Activated T-helper 1 cell treated with anti-CD3 and anti-CD28 coated beads, Interleukin-12 subunit alpha, Interleukin-12 subunit beta, Interleukin-2, Interleukin-4 antibody, amounts not matched to agents 30 ng/mL and 10 ng/mL and 1 ng/mL, durations not matched to agents 14 hours and 24 hours and 36 hours (primary cell): ENCODE results near the gene RFX2. TPM values are rescaled to one million over a fixed set of nuclear protein-coding genes. Genes with fewer than 3 reads are reported as not detected.

Experiments
- DNase-seq: peaks from one replicate; pipeline ENCODE4 v3.0.0; 2021; ENCODE audit warnings: low spot score
- H3K27ac Mint-ChIP-seq: one replicate; pipeline ENCODE4 v1.8.0; 2021; ENCODE audit warnings: mild to moderate bottlenecking, mixed read lengths
- H3K27me3 Mint-ChIP-seq: one replicate; pipeline ENCODE4 v1.8.0; 2022; ENCODE audit warnings: mild to moderate bottlenecking, moderate library complexity, mixed read lengths; ENCODE audit not compliant: insufficient read depth
- H3K36me3 Mint-ChIP-seq: one replicate; pipeline ENCODE4 v1.8.0; 2021; ENCODE audit warnings: low read depth, mixed read lengths
- H3K4me1 Mint-ChIP-seq: one replicate; pipeline ENCODE4 v1.8.0; 2021; ENCODE audit warnings: low read depth, mixed read lengths
- H3K4me3 Mint-ChIP-seq: one replicate; pipeline ENCODE4 v1.8.0; 2021; ENCODE audit warnings: mild to moderate bottlenecking, moderate library complexity, mixed read lengths
- H3K9me3 Mint-ChIP-seq: one replicate; pipeline ENCODE4 v1.8.0; 2021; ENCODE audit warnings: mixed read lengths
- intact Hi-C: fragments of 100-400 bp; cut with micrococcal nuclease; formaldehyde crosslinking; loops from one replicate; pipeline ENCODE4 v1.15.1; 2024
- total RNA-seq: library from RNA; stranded (reverse); gene quantifications from 2 replicates; pipeline ENCODE4 v1.2.3, GENCODE V29; 2022

The RFX2 gene
- total RNA-seq, 1 donor from 2014 or later: 9.2 TPM

DNA sequence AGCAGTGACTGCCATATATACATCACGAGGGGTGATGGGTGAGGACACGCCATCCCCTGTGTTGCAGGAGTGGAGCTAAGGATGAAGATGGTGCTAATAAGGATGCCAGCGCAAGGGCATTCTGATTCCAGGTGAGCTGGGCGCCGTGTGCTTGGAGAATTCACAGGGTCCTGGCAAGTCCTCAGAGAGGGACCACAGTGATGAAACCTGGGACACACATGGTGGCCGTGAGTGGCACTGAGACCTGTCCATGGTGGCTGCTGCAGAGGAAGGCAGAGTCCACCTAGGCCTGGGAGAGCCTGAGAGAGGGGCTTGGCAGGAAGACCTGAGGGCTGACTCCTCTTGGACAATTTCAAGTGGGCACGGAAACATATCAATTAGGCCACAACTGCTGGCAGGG is 65.2 kb downstream of the RFX2 start:
- Mint-ChIP-seq H3K4me1 (peaks cover 7% of the 10 kb centered on the region), H3K36me3 (no peaks in the 10 kb centered on the region), H3K4me3 (no peak overlapping the region), H3K9me3 (no peaks in the 10 kb centered on the region), H3K27me3 (peaks cover 2% of the 10 kb centered on the region), H3K27ac (no peak overlapping the region)
- intact Hi-C loops: no loop called here
- DNase-seq: no peak

DNA sequence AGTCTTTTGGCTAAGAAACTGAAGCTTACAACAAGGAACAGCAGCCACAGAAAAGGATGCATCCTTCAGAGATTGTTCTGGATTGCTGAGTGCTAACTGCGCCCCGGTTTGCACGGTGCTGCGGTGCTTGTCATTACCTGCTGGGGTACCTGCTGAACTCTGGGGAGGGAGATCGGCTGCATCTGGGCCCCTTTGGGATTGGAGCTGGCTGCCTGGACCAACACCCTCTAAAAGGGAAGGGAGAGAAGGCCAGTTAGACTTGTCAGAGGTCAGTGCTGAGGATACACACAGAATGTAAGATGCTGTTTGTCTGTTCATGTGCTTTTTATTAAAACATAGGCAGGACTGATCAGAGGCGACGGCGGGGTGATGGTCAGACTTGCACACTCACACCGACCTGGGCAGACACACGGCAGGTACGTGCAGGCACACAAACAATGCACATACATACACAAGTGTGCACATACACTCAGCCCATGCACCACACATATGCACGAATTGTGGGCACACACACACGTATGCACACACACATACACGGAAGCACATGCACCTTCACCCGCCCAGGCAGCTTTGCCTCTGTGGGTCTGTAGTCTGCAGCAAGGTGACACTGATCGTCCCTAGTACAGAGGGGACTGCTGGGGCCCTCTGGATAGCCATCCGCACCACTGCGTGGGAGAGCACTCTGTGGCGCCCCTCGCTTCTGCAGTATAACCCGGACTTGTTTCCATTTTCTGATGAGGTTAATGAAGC is 66.1 kb downstream of the RFX2 start:
- intact Hi-C loops: no loop called here
- no peak overlapping the region for H3K27ac Mint-ChIP-seq
- H3K4me1 Mint-ChIP-seq: peaks cover 11% of the 10 kb centered on the region
- no peaks in the 10 kb centered on the region for H3K9me3 Mint-ChIP-seq
- H3K27me3 Mint-ChIP-seq: peaks cover 2% of the 10 kb centered on the region
- H3K36me3 Mint-ChIP-seq: peaks cover 1% of the 10 kb centered on the region
- H3K4me3 Mint-ChIP-seq: no peak overlapping the region
- no peak for DNase-seq

DNA sequence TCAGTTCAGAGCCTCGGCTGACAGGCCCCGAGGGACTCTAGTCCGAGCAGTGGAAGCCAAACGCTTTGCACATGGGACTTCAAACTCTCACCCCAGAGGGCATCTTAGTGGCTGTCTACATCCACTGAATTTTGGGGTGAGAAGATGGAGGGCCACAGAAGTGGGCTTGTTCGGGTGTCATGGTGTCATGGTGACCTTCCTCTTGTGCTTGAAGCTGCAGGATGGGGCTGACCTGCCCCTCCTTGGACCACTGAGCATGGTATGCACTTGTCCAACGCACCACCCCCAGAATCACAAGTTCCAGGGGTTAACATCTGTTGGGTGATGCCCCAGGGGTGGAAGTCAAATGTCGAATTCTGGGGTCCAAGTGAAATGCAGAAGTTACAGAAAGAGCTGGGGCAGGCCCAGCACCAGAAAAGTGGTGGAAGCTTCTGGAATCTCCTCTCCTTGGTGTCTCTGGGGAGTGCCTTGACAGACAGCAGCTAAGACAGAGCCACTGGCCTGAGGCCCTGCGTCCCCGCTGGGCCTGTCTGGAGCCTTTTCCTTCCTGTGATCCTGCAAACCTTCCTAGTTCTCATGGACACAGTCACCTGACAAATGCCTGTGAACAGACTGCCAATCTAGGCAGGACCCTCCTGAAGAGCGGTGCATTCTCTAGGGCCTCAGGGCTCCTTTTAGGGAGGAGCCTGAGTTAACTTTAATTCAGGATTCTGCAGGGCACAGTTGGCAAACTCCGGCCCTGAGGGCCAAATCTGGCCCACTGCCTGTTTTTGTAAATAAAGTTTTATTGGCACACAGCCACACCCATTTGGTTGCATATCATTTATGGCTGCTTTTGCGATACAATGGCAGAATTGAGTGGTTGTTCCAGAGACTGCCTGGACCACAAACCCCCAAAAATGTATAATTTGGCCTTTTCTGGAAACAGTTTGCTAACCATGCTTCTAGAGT is 67.2 kb downstream of the RFX2 start:
- Mint-ChIP-seq H3K4me1 (peaks cover 14% of the 10 kb centered on the region), H3K4me3 (no peak overlapping the region), H3K27me3 (peaks cover 2% of the 10 kb centered on the region), H3K36me3 (peaks cover 7% of the 10 kb centered on the region), H3K27ac (no peak overlapping the region), H3K9me3 (no peaks in the 10 kb centered on the region)
- intact Hi-C loops: no loop called here
- no peak for DNase-seq

DNA sequence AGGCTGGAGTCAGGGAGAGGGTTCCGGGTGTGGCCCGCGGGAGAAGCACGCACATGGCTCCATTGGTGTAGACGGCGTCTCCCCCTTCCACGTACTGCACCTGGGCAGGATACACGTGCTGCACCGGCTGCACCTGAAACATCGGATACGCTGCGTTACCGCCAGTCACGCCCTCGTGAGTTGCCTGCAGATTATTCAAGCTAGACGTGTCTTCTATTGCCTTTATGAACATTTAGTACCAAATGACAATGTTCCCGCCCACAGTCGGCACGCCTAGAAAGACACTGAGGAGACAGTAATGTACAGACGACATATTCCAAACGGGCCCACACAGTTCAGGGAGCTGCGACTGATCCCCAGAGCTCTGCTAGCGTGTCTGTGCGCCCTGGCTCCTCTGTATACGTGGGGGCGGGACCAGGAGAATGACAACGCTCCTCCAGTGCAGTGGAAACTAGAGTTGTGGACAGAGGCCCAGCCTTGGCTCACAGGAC is 68.3 kb downstream of the RFX2 start:
- H3K27ac Mint-ChIP-seq: no peak overlapping the region
- H3K4me3 Mint-ChIP-seq: no peak overlapping the region
- no peak for DNase-seq
- H3K36me3 Mint-ChIP-seq: peaks cover 7% of the 10 kb centered on the region
- no peaks in the 10 kb centered on the region for H3K9me3 Mint-ChIP-seq
- H3K27me3 Mint-ChIP-seq: peaks cover under 1% of the 10 kb centered on the region
- peaks cover 14% of the 10 kb centered on the region for H3K4me1 Mint-ChIP-seq
- intact Hi-C loops: no loop called here

GRCh38 chr19:6041071-6041470 is 69.2 kb downstream of the RFX2 start:
- Mint-ChIP-seq H3K9me3 (no peaks in the 10 kb centered on the region), H3K4me1 (peaks cover 14% of the 10 kb centered on the region), H3K27me3 (no peaks in the 10 kb centered on the region), H3K4me3 (no peak overlapping the region), H3K36me3 (peaks cover 7% of the 10 kb centered on the region), H3K27ac (no peak overlapping the region)
- intact Hi-C loops: no loop called here
- no peak for DNase-seq

- no peak for DNase-seq
- intact Hi-C loops: loop anchor here (1.0 to 5.0 kb wide), 2 partner anchors 27 to 638 kb away; no protein-coding TSS in a partner anchor
- no peaks in the 10 kb centered on the region for H3K9me3 Mint-ChIP-seq
- H3K4me1 Mint-ChIP-seq: peaks cover 14% of the 10 kb centered on the region
- H3K4me3 Mint-ChIP-seq: no peak overlapping the region
- peaks cover 7% of the 10 kb centered on the region for H3K36me3 Mint-ChIP-seq
- H3K27ac Mint-ChIP-seq: peak overlapping the region; percentile 92
- H3K27me3 Mint-ChIP-seq: no peaks in the 10 kb centered on the region
Measured at GRCh38 chr19:6039566-6040225, 70.6 kb downstream of the RFX2 start.

DNA sequence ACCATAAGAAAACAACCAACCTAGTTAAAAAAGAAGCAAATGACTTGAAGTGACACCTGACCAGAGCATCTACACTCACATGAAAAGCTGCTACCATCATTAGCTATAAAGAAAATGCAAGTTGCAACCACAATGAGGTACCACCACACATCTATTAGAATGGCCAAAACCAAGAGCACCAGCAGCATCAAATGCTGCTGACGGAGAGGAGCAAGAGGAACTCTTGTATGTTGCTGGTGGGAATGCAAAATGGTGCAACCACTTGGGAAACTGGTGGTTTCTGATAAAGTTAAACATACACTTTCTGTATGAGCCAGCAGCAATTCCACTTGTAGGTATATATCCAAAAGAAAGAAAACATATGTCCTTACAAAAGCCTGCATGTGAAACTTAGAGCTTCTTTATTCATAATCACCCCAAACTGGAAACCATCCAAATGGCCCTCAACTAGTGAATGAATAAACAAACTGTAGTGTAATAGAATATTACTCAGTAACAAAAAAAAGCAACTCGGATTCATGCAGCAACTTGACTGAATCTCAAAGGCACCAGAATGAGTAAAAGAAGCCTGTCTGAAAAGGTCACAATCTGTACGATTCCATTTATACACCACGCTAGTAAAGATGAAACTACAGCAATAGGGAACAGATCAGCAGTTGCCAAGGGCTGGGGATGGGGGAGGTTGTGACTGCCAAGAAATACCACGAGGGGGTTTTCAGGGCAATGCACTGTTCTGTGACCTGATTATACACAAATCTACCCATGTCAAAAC is 71.5 kb downstream of the RFX2 start:
- Mint-ChIP-seq H3K9me3 (no peaks in the 10 kb centered on the region), H3K27ac (peak overlapping the region; percentile 92), H3K27me3 (no peaks in the 10 kb centered on the region), H3K36me3 (peaks cover 7% of the 10 kb centered on the region), H3K4me1 (peaks cover 14% of the 10 kb centered on the region), H3K4me3 (no peak overlapping the region)
- no peak for DNase-seq
- intact Hi-C loops: loop anchor here (1.0 to 5.0 kb wide), 2 partner anchors 27 to 638 kb away; no protein-coding TSS in a partner anchor

DNA sequence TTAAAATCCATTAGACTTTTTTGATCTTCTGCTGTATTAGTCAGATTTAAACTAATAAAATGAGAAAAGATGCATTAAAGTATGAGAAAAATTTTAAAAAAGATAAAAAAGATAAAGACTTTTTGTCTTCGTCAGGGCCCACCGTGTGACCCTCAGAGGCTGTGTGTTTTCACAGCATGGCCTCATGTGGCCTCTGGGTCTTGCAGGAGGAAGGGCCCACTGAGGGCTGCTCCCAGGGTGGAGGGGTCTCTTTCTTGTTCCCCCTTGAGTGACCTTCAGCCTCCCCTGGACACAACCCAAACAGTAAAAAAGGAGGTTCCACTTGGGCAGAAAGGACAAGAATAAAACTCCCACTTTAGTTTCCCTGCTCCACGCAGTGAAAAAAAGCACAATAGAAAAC is 75.3 kb downstream of the RFX2 start:
- Mint-ChIP-seq H3K4me3 (no peak overlapping the region), H3K27ac (no peak overlapping the region), H3K36me3 (peaks cover 7% of the 10 kb centered on the region), H3K9me3 (no peaks in the 10 kb centered on the region), H3K4me1 (peaks cover 14% of the 10 kb centered on the region), H3K27me3 (no peaks in the 10 kb centered on the region)
- no peak for DNase-seq
- intact Hi-C loops: loop anchor here (5.0 kb wide), 1 partner anchor 642 kb away; no protein-coding TSS in a partner anchor

DNA sequence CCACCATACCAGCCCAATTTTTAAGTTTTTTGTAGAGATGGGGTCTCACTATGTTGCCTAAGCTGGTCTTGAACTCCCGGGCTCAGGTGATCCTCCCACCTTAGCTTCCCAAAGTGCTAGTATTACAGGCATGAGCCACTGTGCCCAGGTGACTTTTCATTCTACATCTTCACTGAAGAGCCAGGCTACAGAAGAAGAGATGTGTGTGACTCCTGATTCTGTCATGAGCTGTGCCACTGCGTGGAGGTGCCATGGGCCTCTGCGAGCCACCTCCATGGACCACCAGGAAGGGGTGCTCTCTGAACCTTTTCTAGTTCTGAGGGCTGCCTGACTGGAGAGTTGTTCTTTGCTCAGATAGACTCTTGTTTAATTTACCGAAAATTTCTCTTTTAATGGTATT is 75.8 kb downstream of the RFX2 start:
- H3K9me3 Mint-ChIP-seq: no peaks in the 10 kb centered on the region
- peaks cover 13% of the 10 kb centered on the region for H3K4me1 Mint-ChIP-seq
- H3K4me3 Mint-ChIP-seq: no peak overlapping the region
- peaks cover 7% of the 10 kb centered on the region for H3K36me3 Mint-ChIP-seq
- H3K27me3 Mint-ChIP-seq: no peaks in the 10 kb centered on the region
- no peak overlapping the region for H3K27ac Mint-ChIP-seq
- intact Hi-C loops: no loop called here
- DNase-seq: no peak

- DNase-seq: no peak
- Mint-ChIP-seq H3K27ac (peak overlapping the region; percentile 31), H3K9me3 (no peaks in the 10 kb centered on the region), H3K27me3 (no peaks in the 10 kb centered on the region), H3K4me3 (no peak overlapping the region), H3K4me1 (peaks cover 6% of the 10 kb centered on the region), H3K36me3 (peaks cover 2% of the 10 kb centered on the region)
- intact Hi-C loops: no loop called here
Measured at GRCh38 chr19:6033744-6034264, 76.5 kb downstream of the RFX2 start.

DNA sequence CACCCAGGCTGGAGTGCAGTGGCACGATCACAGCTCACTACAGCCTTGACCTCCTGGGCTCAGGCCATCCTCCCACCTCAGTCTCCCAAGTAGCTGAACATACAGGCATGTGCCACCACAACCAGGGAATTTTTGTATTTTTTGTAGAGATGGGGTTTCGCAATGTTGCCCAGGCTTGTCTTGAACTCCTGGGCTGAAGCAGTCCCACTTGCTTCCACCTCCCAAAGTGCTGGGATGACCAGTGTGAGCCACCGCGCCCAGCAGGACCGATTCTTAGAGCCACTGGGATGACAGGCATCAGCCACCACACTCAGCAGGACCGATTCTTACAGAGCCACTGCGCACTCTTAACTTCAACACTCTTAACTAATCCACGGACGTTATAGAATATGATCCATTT is 77.5 kb downstream of the RFX2 start:
- Mint-ChIP-seq H3K27me3 (no peaks in the 10 kb centered on the region), H3K9me3 (no peaks in the 10 kb centered on the region), H3K4me3 (no peak overlapping the region), H3K27ac (no peak overlapping the region), H3K36me3 (no peaks in the 10 kb centered on the region), H3K4me1 (no peaks in the 10 kb centered on the region)
- no peak for DNase-seq
- intact Hi-C loops: no loop called here

DNA sequence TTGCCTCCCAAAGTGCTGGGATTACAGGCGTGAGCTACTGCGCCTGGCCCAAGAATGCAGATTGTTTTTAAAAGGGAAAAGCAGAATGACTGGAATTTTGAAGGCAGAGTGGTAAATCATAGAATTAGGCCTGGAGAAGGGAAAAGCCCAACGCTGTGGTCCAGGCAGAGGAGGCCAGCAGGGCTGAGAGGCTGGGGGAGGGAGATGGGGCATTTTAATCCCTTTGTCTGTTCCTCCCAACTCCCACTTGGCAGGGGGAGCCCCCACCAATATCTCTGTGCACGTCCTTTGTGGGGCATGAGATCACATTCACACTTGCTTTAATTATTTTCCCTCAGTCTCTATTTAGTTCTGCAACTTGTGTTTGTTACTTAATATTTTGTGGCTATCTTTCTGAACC is 77.9 kb downstream of the RFX2 start:
- no peaks in the 10 kb centered on the region for H3K4me1 Mint-ChIP-seq
- no peak overlapping the region for H3K27ac Mint-ChIP-seq
- no peaks in the 10 kb centered on the region for H3K27me3 Mint-ChIP-seq
- DNase-seq: no peak
- H3K9me3 Mint-ChIP-seq: no peaks in the 10 kb centered on the region
- H3K4me3 Mint-ChIP-seq: no peak overlapping the region
- intact Hi-C loops: no loop called here
- H3K36me3 Mint-ChIP-seq: no peaks in the 10 kb centered on the region
